GM19438 (cell line): Measurements from ENCODE around the gene ST6GALNAC1.

Experiments
- ATAC-seq: cut with Tn5 transposase; IDR thresholded peaks from one replicate; pipeline ENCODE4 v1.9.1; 2021; ENCODE audit warnings: low read depth; ENCODE audit not compliant: unreplicated experiment

Gene ST6GALNAC1, protein sequence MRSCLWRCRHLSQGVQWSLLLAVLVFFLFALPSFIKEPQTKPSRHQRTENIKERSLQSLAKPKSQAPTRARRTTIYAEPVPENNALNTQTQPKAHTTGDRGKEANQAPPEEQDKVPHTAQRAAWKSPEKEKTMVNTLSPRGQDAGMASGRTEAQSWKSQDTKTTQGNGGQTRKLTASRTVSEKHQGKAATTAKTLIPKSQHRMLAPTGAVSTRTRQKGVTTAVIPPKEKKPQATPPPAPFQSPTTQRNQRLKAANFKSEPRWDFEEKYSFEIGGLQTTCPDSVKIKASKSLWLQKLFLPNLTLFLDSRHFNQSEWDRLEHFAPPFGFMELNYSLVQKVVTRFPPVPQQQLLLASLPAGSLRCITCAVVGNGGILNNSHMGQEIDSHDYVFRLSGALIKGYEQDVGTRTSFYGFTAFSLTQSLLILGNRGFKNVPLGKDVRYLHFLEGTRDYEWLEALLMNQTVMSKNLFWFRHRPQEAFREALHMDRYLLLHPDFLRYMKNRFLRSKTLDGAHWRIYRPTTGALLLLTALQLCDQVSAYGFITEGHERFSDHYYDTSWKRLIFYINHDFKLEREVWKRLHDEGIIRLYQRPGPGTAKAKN

DNA sequence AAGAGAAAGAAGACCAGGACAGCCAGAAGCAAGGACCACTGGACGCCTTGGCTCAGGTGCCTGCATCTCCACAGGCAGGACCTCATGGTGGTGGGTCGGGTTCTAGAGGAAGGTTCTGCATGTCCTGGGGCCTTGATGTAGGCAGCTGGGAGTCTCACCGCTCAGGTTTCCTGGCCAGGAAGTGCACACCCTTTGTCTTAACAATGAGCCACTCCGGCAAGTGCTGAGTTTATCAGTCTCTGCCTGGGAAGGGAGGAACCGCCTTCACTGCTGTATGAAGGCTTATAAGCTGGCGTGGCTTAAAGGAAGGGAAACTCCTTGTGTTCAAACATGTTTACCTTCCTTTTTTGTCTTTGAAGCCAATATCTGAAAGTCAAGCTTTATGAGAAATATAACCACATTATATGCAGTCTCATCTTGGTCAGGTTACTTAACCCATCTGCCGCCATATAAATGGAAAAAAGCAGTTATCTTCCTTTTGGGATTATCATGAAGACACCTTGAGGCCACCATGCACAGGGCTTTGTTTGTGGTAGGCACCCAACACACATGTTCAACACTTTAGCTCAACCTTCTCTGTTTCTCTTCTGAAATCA, at the start of gene ST6GALNAC1:
Gene ST6GALNAC1 (minus strand): TSS at position 205 of the 596 bp plus-strand sequence. CDS start 119 bp downstream, at position 86.
- no peak for ATAC-seq

DNA sequence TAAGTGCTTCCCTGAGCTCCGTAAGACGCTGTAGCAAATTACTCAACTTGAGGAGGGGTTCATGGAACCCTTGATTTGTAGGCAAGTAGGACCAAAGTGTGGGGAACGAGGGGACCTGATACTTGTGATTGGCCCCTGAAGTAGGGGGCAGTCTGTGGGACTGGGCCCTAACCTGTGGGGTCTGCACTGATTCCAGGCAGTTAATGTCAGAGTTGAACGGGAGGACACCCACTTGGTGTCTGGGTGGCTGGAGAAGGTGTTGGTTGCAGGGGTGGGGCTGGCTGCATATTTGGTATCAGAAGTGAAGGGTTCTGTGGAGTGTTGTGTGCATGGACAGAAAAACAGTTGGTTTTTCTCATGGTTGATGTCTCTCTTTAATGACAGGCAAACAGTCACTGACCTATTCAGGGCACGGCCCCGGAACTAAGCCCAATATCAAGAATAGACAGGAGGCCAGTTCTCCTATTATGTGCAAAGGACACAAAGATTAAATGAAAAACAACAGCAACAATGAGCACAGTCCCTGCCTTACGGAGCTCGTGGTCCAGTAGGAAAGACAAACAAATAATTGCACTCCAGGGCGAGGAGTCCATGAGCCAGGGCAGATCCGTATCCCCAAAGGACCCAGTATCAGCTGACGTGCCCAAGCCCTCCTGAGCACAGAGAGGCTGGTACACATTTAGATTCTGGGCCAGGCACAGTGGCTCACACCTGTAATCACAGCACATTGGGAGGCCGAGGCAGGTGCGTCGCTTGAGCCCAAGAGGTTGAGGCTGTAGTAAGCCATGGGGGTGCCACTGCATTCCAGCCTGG, 48.0 kb upstream of the ST6GALNAC1 start:
- no peak for ATAC-seq

DNA sequence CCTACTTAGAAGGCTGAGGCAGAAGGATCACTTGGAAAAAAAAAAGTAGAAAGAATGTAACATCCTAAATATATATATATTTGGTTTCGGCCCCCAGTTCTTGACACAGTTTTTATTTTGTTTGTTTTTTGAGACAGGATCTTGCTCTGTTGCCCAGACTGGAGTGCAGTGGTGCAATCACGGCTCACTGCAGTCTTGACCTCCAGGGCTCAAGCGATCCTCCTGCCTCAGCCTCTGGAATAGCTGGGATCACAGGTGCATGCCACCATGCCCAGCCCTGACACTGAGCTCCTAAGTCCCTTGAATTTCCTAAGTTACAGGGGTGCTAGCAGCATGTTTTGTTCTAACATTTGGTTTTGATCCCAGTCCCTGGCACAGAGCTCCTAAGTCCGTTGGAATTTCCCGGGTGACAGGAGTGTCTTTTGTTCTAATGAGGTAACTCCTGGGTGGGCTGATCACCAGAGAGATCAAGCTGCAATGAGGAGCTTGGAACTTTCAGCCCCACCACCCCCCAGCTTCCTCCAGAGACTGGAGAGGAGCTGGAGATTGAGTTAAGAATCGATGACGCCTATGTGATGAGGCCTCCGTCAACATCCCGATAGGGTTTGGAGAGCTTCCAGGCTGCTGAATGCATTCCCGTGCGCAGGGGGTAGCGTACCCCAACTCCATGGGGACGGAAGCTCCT, 47.2 kb upstream of the ST6GALNAC1 start:
- no peak for ATAC-seq

DNA sequence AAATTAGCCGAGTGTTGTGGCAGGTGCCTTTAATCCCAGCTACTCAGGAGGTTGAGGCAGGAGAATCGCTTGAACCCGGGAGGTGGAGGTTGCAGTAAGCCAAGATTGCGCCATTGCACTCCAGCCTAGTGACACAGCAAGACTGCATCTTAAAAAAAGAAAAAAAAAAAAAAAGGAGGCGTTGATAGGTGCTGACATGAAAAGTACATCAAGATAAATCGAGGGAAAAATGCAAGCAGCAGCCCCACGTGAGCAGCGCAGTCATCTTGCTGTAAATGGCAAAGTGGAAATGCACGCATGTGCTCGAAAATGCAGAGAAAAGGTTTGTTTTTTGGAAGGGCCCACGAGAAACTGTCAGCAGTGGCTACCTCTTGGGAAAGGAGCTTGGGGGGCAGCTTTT, 46.3 kb upstream of the ST6GALNAC1 start:
- no peak for ATAC-seq

DNA sequence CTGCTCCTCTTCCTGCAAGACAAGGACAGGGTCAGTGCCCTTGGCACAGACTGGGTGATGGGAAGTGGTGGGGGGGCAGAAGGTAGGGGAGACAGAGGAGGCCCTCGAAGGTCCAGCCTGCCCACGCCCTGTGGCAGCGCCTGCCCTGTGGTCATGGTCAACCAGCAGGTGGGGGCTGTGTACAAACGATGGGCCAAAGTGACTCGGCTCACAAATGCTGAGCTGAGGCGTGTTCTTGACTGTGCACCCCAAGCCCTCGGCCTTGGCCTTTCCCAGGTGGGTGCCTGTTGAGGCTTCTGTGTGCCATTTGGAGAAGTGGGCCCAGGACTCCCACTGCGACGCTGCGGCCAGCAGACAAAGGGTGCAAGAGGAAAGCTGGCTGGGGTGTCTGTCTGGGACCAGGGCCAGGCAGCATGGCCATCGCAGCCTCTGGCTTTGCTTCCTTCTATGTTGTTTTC, 44.6 kb upstream of the ST6GALNAC1 start:
- no peak for ATAC-seq

DNA sequence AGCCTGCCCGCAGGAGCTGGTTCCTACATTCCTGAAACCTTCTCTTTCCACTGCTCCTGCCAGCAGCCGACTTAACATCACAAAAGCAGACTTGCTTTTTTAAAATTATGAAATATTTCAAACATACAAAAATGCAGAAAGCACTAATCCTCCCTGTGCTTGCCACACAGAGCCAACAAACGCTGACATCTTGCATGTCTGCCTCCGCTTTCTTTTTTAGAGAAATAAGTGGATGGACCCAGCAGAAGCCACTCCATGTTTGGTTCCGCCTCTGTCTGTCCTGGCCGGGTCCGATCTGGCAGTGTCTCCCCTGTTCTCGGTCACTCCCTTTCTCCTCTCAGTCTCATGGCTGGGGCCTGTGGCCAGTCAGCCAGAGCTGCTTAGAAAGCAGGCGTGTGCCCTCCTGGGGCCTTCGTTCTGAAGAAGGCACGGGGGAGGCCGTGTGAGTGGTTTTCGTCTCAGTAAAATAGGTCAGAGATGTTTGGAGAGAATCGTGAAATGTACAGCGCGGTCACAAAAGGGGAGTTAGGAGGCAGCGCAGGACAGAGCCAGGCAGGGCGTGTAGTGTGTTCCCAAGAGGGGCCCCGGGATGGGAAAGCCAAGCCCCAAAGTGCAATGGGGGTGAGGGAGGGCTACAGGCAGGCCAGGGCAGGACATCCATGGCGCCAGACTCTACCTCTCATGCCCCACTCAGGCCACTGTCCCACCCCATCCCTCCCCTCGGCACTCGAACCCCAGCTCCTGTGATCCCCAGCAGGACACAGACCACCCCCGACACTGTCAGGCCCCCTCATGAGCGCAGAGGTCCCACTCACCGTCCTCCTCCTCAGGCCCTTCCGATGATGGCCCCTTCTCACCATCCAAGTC, 44.0 kb upstream of the ST6GALNAC1 start:
- no peak for ATAC-seq

DNA sequence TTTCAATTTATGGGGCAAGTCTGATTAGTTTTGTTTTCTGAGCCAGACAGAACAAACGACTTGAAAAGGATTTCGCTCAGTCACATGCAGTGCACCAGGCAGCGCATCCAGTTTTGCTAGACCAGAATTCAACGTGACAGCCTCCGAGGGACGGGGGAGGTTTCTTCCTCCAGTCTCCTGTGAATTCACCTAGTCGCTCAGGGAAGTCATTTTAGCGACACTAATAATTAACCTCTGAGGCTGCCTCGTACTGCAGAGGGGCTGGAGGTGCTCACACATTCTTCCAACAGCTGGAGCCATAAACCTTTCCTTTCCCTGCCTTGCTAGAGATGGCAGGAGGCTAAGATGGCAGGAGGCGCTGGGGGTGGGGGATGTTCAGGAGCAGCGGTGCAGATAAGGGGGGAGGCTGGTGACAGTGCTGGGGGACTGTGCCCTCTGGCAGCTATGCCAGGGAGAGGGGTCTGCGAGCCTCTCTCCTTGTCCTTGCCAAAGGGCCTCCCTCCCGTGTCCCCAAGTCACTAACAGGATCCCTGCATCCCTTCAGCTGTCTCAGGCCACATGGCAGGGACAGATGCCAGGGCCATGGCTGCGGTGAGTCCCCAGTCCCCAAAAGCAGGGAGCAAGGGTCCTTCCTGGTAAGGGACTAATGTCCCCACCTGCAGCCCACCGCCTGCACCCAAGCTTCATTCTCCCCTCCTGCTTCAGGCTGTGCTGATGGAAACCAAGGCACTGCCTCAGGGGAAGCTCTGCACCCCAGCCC, 43.2 kb upstream of the ST6GALNAC1 start:
- no peak for ATAC-seq

DNA sequence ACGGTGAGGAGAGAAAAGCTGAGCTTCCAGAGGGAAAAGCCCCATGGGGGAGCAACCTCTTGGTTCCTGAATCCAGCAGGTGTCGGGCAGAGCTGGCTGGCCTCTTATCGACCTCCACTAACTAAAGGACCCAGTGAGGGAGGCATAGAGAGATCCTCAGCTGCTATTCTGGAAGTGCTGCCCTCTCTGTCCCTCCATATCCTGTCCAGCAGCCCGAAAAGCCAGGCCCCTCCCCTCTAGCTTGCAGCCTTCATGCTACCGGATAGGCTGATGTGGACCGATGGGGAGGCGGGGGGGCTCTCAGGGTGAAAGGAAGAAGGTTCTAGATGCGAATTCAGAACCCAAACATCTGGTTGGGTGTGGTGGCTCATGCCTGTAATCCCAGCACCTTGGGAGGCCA, 42.3 kb upstream of the ST6GALNAC1 start:
- ATAC-seq: no peak

DNA sequence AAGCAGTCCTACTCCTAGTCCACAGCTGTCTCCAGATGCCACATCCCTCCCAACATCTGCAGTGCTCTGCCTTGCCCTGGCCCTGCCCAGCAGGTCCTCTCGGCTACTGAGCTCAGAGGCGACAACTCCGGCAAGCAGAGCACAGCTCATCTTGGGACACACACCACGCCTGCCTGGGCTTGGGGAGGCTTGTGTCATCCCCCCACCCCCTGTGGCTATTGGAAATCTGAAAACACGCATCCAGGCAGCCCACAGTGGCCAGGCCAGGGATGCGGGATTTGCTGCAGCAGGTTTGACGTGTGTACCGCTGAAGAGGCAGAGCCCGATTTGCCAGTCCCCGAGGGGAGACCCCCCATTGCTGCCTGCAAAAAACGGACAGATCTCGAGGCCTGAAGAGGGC, 41.8 kb upstream of the ST6GALNAC1 start:
- ATAC-seq: no peak

DNA sequence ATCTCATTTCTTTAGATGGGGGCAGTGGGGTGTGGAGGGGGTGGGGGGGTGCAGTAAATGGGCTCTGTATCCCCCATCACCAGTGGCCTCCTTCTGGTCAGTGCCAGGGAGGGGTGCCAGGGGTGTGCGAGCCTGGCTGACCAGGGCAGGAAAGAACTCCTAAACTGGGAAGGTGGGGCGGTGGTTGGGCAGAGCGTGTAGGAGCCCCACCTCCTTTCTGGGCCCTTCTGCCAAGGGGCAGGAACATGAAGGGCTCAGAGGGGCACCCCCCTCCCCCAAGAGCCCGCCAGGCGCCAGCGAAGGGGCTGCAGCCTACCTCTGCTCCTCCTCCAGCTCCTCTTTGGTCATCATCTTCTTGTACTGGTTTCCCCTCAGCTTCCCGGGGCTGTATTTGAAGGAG, 41.2 kb upstream of the ST6GALNAC1 start:
- ATAC-seq: no peak

DNA sequence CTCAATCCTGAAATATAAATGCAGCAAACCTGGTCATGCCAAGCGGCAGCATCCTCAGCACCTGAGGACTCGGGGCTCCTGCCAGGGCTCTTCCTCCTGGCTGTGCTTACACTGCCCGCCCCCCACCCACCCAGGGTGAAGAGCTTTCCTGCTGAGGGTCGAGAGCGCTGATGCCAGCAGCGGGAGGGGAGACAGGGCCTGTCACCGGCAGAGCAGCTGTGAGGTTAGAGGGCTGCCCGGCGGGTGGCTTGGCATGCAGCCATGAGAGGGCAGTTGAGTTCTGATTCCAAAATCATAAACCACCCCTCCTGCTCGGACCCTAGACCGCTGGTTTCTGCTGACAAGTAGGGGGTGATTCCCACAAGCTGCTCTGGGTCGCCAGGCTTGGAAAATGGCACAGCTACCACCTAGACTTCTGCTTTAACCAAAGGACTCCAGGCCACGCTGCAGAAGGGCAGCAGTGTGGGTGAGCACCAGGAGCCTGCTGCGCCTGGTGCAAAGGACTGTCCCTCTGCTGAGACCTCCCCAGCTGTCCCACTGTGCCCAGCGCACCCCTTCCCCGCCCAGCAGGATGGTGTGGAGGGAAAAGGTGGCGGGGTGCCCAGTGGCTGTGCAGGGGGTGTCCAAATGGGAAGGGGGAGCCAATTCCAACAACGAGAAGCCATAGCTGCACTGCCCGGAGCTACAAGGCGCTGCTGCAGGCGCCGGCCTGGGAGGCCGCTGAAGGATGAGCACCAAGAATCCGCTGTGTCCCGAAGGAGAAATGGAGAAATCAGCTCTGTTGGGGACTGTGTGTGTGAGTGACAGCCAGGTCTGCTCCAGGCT, 40.6 kb upstream of the ST6GALNAC1 start:
- ATAC-seq: no peak

DNA sequence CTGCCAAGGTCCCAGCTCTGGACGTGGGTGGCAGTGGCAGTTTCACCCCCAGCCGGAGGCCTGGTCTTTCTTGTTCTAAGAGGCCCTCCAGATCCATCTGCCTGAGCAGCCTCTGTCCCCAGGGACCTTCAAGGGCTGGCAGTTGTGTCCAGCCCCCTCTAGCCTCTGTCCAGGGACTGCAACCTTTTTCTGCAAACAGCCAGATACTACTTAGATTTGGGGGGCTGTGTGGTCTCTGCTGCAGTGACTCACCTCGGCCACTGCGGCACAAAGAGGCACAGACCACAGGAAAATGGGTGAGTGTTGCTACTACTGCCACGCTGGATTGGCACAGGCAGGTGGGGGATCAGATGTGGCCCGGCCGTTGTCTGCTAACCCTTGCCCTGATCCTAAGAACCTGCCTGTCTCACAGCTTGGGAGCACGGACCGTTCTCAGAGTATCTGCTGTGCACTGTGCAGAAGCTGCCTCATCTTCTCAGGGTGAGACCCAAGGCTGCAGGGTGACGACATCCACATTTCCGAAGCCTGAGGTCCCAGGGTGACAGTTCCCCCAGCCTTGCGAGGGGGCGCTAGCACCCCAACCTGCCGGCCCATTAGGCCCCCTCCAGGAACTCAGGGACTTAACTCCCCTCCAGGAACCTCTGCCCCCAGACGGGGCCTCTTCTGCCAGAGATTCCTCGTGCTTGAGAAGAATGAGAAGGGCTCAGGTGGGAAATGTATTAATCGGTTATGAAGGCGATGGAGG, 39.6 kb upstream of the ST6GALNAC1 start:
- ATAC-seq: no peak

DNA sequence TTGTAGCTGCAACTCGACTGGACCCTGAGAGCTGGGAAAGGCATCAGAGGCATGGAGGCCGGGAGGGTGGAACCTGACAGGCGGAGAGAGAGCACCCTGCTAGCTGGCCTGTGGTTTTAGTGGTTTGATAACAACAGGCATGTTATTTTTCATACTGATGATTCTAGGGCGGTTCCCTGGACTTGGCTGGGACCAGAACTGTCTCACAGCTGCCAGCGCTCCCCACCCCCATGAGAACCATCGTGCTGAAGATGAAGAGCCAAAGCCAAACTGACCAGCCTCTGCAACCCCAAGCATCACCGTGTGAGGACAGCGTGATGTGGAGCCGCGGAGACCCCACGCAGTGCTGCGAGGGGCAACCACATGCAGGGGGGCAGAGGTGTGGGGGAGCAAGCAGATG, 38.7 kb upstream of the ST6GALNAC1 start:
- no peak for ATAC-seq

DNA sequence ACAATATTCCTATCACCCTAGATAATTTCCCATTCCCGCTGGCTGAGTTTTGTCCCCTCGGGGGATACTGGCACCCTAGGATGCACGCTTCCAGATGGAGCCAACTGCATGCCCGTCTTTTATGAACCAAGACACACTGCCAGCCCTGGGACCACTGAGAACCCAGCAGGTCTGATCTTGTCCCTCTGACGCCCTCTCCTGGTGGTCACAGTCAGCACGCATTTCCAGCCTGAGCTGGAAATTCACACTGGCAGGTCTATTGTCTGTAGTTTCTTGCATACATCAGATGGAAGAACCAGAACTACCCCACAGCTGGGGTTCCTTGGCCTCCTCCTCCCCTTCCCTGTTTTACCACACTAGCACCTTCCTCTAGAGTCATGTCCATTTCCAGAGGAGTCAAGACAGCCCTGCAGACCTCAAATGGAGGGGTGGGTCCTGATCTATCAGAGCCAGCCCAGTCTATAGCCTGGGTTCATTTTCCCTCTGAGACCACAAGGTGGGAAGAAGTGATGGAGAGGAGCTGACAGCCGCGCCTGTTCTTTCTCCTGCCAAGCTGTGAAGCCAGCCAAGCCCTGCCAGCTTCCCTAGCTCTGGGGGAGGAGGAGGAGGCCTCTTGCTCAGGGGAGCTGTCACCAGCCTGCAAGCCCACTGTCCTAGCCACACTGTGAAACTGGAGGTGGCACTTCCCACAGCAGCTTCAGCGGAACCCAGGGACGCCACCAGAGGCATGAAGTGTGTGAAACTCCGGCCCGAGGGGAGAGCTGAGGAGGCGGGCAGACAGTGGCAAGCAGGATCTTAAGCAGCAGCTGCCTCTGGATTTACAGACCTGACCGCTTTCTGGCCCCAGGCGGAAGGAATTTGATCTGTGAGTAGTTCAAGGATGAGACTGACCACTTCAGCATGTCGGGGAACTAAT, 37.9 kb upstream of the ST6GALNAC1 start:
- no peak for ATAC-seq

DNA sequence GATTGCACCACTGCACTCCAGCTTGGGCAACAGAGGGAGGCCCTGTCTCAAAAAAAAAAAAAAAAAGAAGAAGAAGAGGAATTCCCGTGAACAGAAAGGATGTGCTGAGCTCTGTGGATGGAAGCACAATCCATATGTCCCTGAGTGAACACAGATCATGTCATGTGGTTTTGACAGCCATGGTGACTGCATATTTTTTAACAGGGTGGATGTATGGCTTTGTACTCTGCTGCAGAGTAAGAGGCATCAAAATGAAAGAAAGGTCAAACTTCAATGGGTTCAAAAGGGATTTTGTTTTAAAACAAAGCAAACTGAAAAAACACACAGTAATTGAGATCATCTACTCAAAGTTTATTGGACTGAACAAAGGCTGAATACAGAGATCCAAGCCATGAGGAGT, 35.7 kb upstream of the ST6GALNAC1 start:
- ATAC-seq: no peak

DNA sequence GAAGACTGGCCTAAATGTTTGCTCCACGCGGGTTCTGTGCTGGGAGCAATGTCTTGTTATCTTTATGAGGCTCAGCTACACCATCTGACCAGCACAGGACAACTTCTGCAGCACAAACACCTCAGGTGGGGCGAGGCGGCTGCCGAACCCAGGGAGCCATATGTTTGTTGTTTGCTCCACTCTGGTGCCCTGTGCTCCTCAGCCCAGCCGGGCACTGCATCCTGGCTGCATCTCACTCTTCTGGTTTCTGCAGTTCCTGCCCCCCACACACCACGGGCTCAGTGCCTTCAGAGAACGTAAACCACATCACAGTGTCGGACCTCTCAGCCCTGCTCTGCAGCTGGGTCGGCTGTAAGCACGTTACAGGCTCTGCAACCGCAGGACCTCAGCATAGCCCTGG, 34.8 kb upstream of the ST6GALNAC1 start:
- ATAC-seq: no peak
